ENCODE measurements around the gene UCHL5. TPM values are rescaled to one million over a fixed set of nuclear protein-coding genes. Genes with fewer than 3 reads are reported as not detected.

UCHL5 gene
- total and polyA plus RNA-seq, 2 of the 13 experiments (the other 11 are each of a cell fraction or from before 2014, with no cell fraction given): 18.2 to 44.1 TPM

- TF ChIP-seq ZNF407 (CRISPR knock-in tag; IDR thresholded peaks at IDR 0.05; ENCODE audit: not compliant biosample characterization): peak; percentile 63
- TF ChIP-seq SNRNP70 (IDR thresholded peaks at IDR 0.05; ENCODE audit: low read depth, low read length): no peak
- no peak for TF ChIP-seq MAFK (conservative IDR thresholded peaks at IDR 0.05 in 1 of 2, IDR thresholded peaks at IDR 0.05 in 1 of 2; ENCODE audit: low read length in 2 of 2)
- TF ChIP-seq SRSF9 (IDR thresholded peaks at IDR 0.05; ENCODE audit: borderline replicate concordance, insufficient read depth, low read depth, low read length, poor library complexity, severe bottlenecking): no peak
- no peak for TF ChIP-seq ZNF3 (CRISPR knock-in tag; IDR thresholded peaks at IDR 0.05)
- TF ChIP-seq DR1 (CRISPR knock-in tag; IDR thresholded peaks at IDR 0.05): peak; percentile 95
- TF ChIP-seq ZNF660 (CRISPR knock-in tag; IDR thresholded peaks at IDR 0.05; ENCODE audit: borderline replicate concordance, low read depth): no peak
- TF ChIP-seq ZUFSP (CRISPR knock-in tag; IDR thresholded peaks at IDR 0.05; ENCODE audit: borderline replicate concordance): no peak
- no peak; the same call in 1 of the 2 replicates for TF ChIP-seq MAFG (CRISPR knock-in tag; IDR thresholded peaks at IDR 0.05)
- peak; percentile 64; the same call in 1 of the 2 replicates for TF ChIP-seq THAP8 (CRISPR knock-in tag; IDR thresholded peaks at IDR 0.05; ENCODE audit: borderline replicate concordance)
- TF ChIP-seq RBM22 (optimal IDR thresholded peaks at IDR 0.05; ENCODE audit: low read length): no peak
- peak; percentile 75; the same call in 1 of the 2 replicates for TF ChIP-seq ZKSCAN8 (CRISPR knock-in tag; IDR thresholded peaks at IDR 0.05; ENCODE audit: borderline replicate concordance)
- no peak; the same call in 1 of the 2 replicates for TF ChIP-seq TSC22D2 (CRISPR knock-in tag; IDR thresholded peaks at IDR 0.05; ENCODE audit: borderline replicate concordance)
- 0 out of 2 replicates have a peak, but pooled peaks have one; percentile 86 for TF ChIP-seq ZNF552 (CRISPR knock-in tag; IDR thresholded peaks at IDR 0.05; ENCODE audit: borderline replicate concordance)
- TF ChIP-seq MTA3 (CRISPR knock-in tag; IDR thresholded peaks at IDR 0.05): no peak
Measured at GRCh38 chr1:193059282-193060114, at the start of gene UCHL5, which contains the start of gene RO60 (continued).

All from HepG2 (cell line).